GM10266 (cell line): Measurements from ENCODE around the gene OXCT2.
"Not testable (repeated sequence)": the region's sequence is repeated elsewhere in the genome, so short reads cannot be mapped to it uniquely, and the experiment has no call there.

ENCODE experiments used
- DNase-seq: peaks from one replicate; pipeline ENCODE4 v3.0.0; 2012; ENCODE audit errors: extremely low spot score
- CTCF ChIP-seq: IDR thresholded peaks from 2 replicates; pipeline ENCODE4 v1.5.1; 2012; ENCODE audit warnings: mild to moderate bottlenecking, low read depth; ENCODE audit not compliant: control insufficient read depth, insufficient read depth; ENCODE audit errors: missing control alignments

Gene OXCT2

GRCh38 chr1:39789571-39790110 is 18.5 kb upstream of the OXCT2 start:
- no peak for TF ChIP-seq CTCF
- DNase-seq, result peak; percentile 12

- peak; percentile 28 for TF ChIP-seq CTCF
- peak; percentile 90 for DNase-seq
Observed at GRCh38 chr1:39788758-39789570, 17.8 kb upstream of the OXCT2 start, which contains the start of gene BMP8B. Gene BMP8B (minus strand): TSS chr1:39788865. CDS start chr1:39788485, 380 bp downstream.

GRCh38 chr1:39788426-39788757 is 17.2 kb upstream of the OXCT2 start:
- no peak for TF ChIP-seq CTCF
- DNase-seq, result no peak

- not testable (repeated sequence) for DNase-seq
Observed at GRCh38 chr1:39787964-39788363, 16.8 kb upstream of the OXCT2 start.

- TF ChIP-seq CTCF, result no peak
- no peak for DNase-seq
Observed at GRCh38 chr1:39787468-39787867, 16.3 kb upstream of the OXCT2 start.

- DNase-seq, result not testable (repeated sequence)
Observed at GRCh38 chr1:39787108-39787375, 15.9 kb upstream of the OXCT2 start.

- not testable (repeated sequence) for DNase-seq
Observed at GRCh38 chr1:39786303-39787107, 15.4 kb upstream of the OXCT2 start.

- not testable (repeated sequence) for DNase-seq
Observed at GRCh38 chr1:39782685-39783084, 11.5 kb upstream of the OXCT2 start.

- DNase-seq, result no peak
- no peak for TF ChIP-seq CTCF
Observed at GRCh38 chr1:39782103-39782502, 11.0 kb upstream of the OXCT2 start.
